ENCODE data around the gene PLCG1.
"Not testable (repeated sequence)": the region's sequence is repeated elsewhere in the genome, so short reads cannot be mapped to it uniquely, and the experiment has no call there.

PLCG1 gene

DNA sequence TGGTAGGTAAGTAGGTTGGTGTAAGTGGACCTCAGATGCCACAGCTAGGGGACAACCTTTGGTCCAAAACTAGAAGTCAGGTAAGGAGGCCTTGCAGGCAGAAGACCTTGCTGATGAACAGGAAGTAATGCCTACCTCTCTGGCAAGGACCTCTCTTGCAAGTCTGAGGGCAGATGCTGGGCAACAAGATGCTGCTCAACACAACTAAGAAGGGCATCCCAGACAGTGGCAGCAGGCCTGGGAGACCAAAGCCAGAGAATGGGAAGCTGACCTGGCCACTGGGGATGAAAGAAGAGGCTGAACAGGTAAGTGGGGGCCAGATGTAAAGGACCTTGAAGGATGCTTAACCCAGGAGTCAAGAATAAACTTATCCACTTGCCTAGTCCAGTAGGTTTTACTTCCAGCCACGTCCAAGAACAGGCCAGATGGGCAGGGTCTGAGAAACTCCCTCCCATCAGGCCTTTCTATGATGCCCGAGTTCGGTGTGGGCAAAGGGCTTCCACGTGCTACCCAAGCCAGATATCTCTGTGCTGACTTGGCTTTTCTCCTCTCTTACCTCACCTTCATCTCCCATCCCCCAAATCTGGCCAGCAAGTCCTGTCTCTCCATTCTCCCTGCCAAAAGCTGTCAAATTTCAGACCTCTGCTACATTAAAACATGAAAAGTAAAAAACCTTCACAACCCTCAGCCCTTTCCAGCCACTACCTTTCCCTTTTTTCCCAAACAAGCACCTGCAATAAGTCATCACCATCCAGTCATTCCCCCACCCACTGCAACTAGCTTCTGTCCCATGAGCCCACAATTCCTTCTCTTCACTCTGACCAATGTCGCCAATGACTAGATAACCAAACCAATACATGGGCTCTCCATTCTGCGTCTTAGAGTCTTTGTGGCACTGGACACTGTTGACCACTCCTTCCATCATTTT, 11.5 kb upstream of the PLCG1 start:
- DNase-seq: no peak

DNA sequence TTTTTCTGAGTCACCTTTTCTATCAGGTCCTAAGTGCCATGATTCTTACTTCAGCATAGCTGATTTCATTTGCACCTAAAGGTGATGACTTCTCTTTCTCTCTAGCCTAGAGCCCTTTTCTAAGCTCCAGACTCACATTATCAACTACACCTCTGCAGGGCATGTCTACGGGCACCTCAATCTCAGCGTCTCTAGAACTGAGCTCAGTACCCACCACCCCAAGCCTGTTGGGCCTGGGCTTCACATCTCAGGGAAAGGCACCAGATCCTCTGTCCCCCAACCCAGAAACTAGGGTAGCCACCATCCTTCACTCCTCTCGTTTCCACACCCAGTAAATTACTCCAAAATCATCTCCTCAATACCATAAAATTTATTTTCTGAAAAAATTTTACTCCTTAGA, 10.6 kb upstream of the PLCG1 start:
- DNase-seq: no peak

DNA sequence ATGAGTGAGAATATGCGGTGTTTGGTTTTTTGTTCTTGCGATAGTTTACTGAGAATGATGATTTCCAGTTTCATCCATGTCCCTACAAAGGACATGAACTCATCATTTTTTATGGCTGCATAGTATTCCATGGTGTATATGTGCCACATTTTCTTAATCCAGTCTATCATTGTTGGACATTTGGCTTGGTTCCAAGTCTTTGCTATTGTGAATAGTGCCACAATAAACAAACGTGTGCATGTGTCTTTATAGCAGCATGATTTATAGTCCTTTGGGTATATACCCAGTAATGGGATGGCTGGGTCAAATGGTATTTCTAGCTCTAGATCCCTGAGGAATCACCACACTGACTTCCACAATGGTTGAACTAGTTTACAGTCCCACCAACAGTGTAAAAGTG, 9.0 kb upstream of the PLCG1 start:
- not testable (repeated sequence) for DNase-seq

DNA sequence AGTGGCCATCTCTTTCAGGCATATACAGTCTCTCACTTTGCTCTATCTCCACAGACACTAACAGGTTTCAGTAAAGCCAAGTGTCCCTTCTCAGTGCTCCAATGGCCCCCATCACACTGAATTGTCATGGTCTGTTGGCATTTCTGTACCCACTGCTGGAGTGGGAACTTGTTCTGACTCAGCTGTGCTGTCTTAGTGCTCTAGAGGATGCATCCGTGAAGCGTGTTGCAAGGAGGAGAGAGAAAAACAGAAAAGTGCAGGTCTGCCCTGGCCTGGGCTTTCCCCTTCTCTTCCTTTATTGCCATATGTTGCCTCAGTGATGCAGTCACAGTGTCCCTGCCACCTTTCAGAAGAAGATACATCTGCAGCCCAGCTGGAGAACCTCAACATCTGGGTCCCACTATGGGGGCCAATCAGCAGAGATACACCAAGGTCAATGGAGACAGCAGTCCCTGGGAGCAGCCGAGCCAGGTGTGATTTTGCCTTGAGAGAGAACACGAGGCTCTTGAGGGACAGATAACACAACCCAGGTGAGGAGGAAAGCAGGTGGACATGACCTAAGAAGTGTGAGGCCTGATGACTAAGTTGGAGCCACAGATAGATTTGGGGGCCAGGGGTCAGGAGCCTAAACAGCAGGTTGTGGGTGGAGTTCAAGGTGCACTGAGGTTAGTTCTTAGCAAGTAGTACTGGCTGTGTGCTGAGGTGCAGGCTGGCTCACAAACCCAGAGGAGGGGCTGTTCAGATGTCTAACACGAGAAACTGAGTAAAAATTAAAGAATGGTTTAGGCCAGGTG, 5.6 kb upstream of the PLCG1 start:
- no peak for DNase-seq

DNA sequence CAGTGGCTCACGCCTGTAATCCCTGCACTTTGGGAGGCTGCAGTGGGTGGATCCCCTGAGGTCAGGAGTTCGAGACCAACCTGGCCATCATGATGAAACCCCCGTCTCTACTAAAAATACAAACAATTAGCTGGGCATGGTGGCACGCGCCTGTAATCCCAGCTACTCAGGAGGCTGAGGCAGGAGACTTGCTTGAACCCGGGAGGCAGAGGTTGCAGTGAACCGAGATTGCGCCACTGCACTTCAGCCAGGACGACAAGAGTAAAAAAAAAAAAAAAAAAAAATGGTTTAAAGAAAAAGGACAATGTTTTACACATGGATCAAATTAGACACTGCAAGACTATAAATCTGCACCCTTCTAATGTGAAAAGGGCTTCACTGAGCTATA, 5.0 kb upstream of the PLCG1 start:
- not testable (repeated sequence) for DNase-seq

DNA sequence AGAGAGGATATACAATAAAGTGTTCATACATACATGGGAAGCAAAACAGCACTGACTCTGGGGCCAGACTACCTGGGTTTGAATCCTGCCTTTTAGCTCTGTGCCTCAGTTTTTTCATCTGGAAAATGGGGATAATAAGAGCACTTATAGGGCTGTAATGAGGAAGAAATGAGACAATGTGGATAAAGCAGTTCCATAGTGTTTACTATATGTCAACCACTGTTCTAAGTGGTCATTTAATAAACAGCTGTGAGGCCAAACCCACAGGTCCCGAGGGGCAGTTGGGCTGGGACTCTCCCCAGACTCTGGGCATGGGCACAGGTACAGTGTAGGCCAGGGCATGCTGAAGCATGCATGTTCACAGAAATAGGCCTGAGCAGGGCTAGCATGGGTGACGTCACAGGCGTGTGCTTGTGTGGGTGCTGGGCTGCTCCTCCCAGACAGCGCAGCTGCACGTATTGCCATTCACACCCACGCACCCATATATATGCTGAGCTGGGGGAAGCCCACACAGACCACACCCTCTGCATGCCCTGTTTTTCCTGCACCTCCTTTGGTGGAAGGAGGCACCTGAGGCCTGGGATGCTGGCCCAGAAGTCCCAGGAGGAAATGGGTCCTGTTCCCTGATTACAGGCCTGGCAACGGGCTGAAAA, 3.5 kb upstream of the PLCG1 start:
- DNase-seq: peak; percentile 48 to 62

DNA sequence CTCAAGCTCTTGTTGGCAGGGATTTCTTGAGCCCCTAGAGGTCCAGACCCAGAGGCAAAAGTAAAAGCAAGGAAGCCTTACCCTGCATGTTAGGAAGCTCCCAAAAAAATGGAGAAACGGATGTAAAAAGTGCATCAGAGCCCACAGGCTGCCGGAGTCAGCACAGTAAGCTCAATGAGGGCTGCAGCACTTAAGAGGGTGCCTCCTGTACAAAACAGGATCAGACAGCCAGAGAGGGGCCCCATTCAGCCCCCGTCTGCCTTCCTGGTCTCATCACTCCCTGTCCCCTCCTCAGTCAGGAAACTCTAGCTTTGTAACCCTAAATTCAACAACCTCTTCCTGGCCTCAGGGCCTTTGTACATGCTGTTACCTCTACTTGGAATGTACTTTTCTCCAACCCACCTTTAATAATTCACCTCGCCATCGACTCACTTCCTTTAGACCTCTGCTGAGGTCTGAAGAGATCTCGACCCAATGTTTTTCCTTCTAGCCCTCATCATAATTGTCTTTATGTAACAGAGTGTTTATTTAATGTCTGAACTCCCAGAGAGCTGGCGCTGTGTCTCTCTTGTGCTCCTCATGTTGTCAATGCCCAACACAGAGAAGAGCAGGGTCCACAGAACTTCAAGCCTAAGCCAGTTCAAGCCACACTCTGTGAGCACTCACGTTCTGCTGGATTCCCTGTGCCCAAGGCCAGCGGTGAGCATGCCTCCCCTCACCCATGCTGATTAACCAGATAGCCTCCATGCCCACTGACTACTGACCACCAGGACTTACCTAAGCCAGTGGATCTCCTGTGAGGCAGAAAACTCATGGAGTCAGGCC, 2.8 kb upstream of the PLCG1 start:
- no peak for DNase-seq

DNA sequence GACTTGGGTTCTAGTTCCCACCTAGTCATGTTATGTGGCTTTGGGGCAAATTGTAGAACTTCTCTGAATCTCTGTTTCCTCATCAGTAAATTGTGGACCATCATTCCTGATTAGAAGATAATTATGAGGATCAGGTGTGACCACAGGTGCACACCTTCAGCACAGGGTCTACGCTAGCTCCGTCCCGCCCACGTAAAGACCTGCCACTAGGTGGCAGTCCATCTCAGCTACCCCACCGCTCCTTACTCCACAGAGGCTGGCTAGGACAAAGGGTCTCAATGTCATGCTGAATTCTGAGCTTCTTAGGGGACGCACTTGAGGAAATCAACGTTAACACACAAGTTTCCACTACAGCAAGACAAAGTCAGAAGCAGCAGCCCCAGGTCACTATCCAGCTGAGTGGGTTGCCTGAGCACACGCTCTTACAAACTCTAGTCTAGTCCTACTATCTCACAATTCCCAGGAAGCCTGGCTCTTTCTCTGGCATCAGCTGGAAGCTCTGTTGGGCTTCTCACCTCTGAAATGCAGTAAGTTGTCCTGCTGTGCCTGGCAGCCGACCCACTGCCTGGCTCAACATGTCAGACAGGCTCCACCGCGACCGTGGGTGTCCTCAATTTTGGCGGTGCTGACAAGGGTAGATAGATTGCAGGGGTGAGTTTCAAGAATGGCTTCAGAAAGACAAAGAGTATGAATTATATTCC, 2.0 kb upstream of the PLCG1 start:
- DNase-seq: peak; percentile 68 to 73

DNA sequence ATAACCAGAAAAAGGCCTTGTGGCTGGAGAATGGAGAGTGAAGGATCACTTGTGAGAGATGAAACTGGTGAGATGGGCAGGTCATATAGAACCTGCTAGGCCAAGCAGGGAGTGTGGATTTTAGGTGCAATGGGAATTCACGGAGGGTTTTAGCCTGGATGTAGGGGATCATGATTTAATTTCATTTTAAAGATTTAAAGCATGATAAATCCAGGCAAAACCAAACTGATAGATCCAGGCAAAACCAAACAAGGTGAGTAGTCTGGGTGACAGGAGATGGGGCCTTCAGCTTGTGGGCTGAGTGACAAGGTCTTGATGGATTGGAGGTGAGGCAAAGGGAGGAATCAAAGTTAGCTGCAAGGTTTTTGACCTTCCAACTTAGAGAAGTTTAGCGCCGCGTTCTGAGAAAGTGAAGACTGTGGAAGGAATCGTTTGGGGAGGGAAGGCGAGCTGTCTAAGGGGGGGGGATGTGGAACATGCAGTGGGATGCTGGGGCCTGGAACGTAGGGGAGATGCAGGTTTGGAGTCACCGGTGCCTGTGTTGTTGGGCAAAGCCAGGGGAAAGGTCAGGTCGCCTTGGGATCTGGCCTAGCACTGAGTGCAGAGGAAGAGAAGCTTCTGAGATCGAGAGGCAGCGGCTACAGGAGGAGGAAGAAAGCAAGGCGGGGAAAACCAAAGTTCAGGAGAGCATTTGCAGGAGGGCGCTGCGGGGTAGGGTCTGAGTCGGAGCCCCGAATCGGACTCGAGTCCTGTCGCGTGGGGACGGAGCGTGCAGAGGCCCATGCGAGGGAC, 1.3 kb upstream of the PLCG1 start:
- peak in 1 of 2 donors; percentile 9 for DNase-seq

DNA sequence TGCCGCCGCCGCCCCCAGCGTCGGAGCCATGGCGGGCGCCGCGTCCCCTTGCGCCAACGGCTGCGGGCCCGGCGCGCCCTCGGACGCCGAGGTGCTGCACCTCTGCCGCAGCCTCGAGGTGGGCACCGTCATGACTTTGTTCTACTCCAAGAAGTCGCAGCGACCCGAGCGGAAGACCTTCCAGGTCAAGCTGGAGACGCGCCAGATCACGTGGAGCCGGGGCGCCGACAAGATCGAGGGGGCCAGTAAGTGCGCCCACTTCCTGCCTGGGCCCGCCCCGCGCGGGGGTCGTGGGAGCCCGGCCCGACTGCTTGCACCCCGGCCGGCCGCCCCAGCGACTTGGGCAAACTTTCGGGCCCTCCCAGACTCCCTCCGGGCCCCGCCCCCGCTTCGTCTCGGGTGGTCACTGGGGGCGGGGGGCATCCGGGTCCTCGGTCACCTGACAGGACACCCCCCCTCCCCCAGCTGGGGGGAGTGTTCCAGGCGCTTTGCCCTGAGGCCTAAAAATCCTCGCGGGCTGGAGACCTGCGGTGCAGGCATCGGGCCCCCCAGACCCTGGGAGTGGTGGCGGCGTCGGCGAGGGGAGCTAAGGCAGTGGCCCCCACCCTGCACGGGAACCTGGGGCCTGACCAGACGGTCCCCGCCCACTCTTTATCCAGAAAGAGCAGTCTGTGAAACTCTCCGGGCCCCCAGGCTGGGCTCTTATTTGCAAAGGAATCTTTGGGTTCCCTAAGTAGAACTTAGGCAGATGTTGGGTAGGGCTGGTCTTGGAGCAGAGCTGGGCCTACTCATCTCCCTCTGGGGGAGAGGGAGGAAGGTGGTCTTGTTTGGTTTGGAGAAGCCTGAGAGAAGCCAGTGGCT, 501 bp downstream of the PLCG1 start:
- peak; percentile 62 to 69 for DNase-seq

DNA sequence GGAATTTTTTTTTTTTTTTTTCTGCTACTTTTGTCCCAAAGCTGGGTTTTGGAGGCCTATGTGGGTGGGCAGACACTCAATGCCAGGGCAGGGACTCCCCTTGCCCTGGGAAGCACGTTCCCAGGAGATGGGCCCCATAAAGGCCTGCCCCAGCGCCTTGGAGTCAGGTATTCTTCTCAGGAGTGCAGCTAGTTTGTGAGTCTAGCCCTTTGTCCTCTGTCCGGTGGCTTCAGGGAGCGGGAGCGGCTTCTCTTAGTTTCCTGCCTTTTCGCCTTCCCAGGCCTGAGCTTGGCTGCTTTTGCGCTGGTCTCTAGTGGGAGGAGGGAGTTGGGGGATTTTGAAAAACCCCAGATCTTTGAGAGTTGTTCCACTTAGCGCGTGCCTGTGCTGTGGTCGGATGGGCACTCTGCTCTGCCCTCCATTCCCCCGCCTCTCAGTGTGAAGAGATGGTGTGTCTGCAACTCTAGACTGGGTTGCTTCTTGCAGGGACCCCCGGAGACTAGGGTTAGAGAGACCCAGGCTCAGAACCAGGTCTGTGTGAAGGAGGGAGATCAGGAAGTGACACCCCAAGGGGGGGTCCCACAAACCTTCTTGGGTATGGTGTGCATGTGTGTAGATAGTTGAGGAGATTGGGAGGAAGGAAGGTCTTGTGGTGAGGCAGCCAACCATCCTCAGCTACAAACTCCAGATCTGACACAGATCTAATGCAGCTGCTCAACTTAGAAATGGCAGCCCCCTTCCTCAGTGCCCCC, 1.3 kb downstream of the PLCG1 start:
- DNase-seq: peak; percentile 20 to 50

DNA sequence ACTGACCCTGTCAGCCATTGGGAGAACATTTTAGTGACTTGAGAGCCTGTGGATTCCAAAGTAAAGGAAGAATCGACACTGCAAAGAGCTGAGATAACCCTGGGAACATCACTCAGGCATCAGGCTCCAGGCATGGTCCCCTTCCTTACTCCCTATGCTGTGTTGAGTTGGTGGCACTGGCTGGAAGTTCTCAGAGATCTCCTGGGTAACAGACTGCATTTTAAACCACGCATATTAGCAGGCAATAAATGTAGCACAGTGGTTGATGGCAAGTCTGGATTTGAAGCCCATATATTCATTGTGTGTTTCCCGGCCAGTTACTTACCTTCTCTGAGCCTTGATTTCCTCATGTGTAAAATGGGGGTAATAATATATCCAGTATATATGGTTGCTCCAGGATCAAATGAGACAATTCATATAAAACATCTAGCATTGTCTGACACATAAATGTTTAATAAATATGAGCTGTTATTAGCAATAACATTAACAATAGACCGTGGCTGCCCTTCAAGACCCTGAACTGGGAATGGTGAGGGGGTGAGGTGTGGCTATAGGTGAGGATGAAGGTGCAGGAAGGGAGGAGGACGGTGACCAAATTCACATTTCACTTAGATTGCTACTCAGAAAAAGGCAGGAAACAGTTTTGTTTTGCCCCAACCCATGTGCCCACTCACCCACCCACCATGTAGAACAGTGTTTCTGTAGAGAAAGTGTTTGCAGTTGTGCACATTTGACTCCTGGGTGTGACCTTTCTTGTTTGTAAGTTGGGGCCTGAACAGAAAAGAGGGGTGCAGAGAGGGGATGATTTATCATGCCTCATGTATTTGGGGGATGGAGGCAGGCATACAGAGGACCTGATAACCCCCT, 2.1 kb downstream of the PLCG1 start:
- DNase-seq: no peak

DNA sequence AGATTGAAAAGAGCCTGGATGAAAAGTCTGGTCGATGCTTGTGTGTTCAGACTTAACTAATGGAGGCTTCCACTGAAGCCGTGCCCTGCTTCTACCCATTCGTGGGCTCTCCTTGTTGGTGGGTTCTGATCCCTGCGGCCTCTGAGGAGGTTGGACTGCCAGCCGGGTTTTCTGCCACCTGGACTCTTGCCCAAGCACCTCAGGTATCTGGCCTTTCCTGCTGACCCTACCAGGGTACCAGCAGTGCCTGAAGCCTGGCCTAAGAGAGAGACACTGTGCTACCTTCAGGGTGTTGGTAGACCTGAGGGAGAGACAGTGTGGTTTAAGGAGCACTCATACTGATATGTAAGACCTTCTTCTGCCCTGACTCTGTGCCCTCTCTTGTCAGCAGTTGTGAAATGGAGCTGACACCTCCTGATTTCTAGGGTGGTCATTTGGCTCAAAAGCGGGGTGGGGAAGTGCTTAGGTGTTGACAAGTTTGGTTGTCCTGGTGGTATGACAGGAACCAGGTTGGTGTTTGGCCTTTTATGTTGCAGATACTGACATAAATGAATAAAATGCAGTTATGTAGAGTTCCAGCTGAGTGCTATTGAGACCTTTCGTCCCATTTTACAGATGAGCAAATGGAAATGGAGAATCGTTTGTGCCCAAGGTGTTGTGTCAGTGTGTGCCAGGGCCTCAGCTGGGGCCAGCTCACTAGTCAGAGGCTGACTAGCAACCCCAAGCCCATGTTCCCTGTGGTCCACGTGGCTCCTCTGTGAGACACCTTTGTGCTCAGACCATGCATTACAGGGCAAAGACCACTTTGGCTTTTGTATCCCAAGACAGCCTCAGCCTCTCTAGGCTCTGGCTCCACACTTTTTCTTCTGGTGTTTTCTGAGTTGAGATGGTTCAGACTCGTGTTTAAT, 3.1 kb downstream of the PLCG1 start:
- DNase-seq: no peak

DNA sequence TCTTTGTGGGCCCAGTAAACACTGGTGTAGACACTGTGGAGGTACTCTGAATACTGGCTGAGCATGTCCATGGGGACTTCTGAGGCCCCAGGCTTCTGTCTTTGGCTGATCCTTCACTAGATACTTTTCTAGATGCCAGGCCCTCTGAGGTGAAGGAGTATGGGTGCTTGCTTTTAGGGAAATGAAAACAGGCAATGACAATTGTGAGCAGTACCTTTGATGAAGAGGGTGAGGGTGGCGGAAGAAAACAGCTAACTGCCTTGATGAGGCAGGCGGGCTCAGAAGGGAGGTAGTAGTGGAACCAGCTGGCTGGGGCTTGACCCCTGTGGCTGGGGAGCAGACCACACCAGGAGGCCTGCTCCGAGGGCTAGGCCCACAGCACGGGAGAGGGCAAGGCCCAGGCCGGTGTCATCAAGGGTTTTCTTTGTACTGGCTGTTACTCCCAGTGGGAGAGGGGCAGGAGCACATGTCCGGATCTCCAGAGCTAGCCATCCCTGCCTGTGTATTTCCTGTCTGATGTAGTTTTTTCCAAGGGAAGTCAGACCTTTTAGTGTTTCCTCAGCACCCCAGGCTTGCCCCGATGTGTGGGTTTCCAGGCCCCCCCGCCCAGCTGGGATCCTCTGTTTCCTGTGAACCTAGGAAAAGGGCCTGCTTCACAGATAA, 3.9 kb downstream of the PLCG1 start:
- no peak for DNase-seq

DNA sequence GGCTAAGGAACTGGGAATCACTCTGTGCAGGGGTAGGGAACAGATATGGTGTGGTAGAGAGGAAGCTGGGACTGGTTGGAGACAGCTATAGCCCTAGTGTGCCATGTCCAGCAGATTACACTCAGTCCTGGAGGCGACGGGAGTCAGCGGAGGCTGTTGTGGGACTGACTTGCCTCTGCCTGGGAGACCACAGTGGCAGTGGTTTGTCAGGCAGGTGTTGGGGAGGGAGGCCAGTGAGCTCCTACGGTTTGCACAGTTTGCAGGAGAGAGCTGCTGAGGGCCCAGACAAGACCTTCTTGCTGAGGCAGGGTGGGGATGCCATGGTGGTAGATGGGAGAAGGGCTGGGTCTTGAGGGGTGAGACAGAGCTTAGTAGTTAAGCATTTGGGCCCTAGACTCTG, 4.9 kb downstream of the PLCG1 start:
- no peak for DNase-seq

DNA sequence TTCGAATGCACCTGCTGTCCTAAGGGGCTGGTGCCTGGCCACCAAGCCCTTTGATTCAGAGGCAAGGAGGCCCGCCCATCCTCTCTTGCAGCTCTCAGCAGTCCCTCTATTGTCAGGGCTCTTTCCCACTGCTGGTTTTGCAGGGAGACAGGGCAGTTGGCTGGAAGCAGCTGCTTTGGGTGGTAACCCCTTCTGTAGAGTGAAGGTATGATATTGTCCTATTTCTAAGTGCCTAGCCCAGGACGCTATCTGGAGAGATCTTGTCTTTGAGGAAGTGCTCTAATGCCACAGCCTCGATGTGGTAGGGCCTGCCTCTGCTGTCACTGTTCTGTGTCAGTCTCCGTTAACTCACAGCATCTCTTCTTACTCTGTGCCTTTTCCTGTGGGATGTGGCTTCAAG, 5.6 kb downstream of the PLCG1 start:
- DNase-seq: peak; percentile 41 to 55

DNA sequence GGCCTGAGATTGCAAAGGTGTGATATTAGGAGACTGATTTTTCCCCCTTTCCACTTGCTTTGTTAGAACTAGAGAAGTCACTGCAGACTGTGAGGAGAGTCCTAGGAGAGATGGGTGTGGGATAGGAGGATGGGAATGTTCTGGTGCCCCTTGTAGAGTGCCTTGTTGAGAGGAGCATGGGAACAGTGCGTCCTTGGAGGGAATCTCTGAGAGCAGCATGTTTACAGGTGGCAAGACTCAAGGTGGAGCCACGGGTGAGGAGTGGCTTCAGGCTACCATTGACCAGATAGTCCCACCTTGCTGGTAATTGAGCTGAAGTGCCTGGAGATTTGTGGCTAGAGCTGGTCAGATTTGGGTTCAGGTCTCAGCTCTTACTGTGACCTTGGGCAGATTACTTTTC, 6.0 kb downstream of the PLCG1 start:
- DNase-seq: no peak
